Lower leg skin (tissue), 4 donors: ENCODE results near the gene DPH2. TPM values are rescaled to one million over a fixed set of nuclear protein-coding genes. Genes with fewer than 3 reads are reported as not detected.

Source experiments
- DNase-seq, 2 donors: peaks; one replicate each; pipeline ENCODE4 v3.0.0-alpha.2; 2019; ENCODE audit warnings: low spot score in 2 of 2
- H3K4me3 ChIP-seq: fragments of 200-600 bp; sonication (generic); 2 replicates; pipeline ENCODE4 v1.5.1; 2017; ENCODE audit warnings: mild to moderate bottlenecking, low read depth; ENCODE audit not compliant: poor library complexity, severe bottlenecking
- CTCF ChIP-seq, 3 donors: fragments of 450-650 bp; IDR thresholded peaks; one replicate each; pipeline ENCODE4 v1.5.1; 2016; ENCODE audit warnings: antibody characterized with exemption in 3 of 3, mild to moderate bottlenecking in 3 of 3, moderate library complexity in 2 of 3
- POLR2A ChIP-seq, 2 donors: fragments of 450-650 bp; IDR thresholded peaks; one replicate each; pipeline ENCODE4 v1.6.1; 2016 to 2017; ENCODE audit warnings: antibody characterized with exemption in 2 of 2, mild to moderate bottlenecking in 1 of 2, moderate library complexity in 1 of 2
- WGBS, 2 donors: methylation state at CpG; one replicate each; pipeline ENCODE4 v1.1.5; 2018; 5-methylcytosine and 5-hydroxymethylcytosine counted together
- intact Hi-C: fragments of 100-400 bp; cut with DNase I; formaldehyde crosslinking; loops from one replicate; pipeline ENCODE4 v1.15.0; 2023; ENCODE audit warnings: low total_unique reads
- total RNA-seq, 4 donors: library from RNA; depleted of rRNA; stranded (reverse); fragments of >200 nt; gene quantifications; one replicate each; pipeline ENCODE4 v1.1.0, GENCODE V29; 2016

Gene DPH2
- total RNA-seq, 4 donors from 2014 or later, result 12.8 to 26.6 (median 17.7) TPM

- 53 to 71% methylated on average over 3 of the region's 3 CpGs for WGBS, 2 donors
- TF ChIP-seq POLR2A (IDR thresholded peaks at IDR 0.05), result no peak
- intact Hi-C loops, result no loop called here
- no peak for DNase-seq
- no peak overlapping the region for H3K4me3 ChIP-seq
Observed at GRCh38 chr1:44015206-44015605, 45.4 kb downstream of the DPH2 start.

GRCh38 chr1:44016041-44016889 is 46.5 kb downstream of the DPH2 start:
- TF ChIP-seq CTCF (IDR thresholded peaks at IDR 0.05) (no peak), POLR2A (IDR thresholded peaks at IDR 0.05) (no peak)
- 88 to 91% methylated on average over 17 to 20 of the region's 20 CpGs for WGBS, 2 donors
- DNase-seq, result no peak
- intact Hi-C loops, result no loop called here
- no peak overlapping the region for H3K4me3 ChIP-seq

DNA sequence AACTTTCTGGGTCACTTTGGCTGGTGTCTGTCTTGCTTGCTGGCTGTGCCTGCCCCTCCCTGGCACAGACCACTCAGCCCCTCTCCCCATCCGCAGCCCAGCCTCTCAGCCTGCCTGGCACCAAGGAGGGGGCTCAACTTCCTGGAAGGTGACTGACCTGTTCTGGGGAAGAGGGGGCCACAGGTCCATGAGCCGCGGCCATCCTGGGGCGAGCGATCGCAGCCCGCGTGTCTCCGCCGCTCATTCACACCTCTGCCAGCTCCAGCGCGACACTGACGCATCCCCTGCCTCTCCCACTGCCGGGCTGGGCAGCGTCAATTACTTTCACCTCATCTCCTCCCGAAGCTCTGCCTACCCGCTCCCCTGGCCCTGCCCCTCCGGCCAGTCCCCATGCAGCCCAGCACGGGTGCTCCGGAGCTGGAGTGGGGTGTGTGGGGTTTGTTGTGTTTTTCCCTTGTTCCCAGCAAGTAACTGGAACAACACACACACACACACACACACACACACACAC is 47.1 kb downstream of the DPH2 start:
- TF ChIP-seq POLR2A (IDR thresholded peaks at IDR 0.05) (no peak), CTCF (IDR thresholded peaks at IDR 0.05) (no peak)
- 89% methylated on average over 20 of the region's 20 CpGs for WGBS, 2 donors
- DNase-seq, result no peak

GRCh38 chr1:44019466-44019948 is 49.7 kb downstream of the DPH2 start:
- WGBS, 2 donors, result 71 to 93% methylated on average over 8 to 9 of the region's 13 CpGs
- TF ChIP-seq CTCF (IDR thresholded peaks at IDR 0.05), result no peak
- no peak for TF ChIP-seq POLR2A (IDR thresholded peaks at IDR 0.05)
- intact Hi-C loops, result no loop called here
- DNase-seq, result no peak
- H3K4me3 ChIP-seq, result no peak overlapping the region

More for the DNA sequence above, 47.1 kb downstream of the DPH2 start:
- H3K4me3 ChIP-seq, result no peak overlapping the region
- intact Hi-C loops, result no loop called here

DNA sequence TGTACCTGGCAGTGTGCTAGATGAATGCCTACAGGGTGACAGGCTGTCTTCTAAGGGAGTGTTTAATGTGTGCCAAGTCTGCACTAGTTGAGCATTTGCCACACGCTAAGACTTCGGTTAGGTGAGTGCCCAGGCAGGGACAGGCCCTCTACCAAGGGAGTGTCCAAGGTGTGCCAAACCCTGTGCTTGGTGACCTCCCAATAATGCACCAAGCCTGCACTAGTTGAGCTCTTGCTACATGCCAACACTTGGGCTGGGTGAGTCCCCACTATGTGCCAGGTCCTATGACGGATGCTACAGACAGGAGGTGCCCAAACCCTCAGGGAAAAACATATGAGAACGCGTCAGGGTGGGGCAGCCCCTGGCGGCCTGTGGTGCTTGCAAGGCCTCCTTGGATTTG is 50.7 kb downstream of the DPH2 start:
- TF ChIP-seq POLR2A (IDR thresholded peaks at IDR 0.05), result no peak
- TF ChIP-seq CTCF (IDR thresholded peaks at IDR 0.05), result no peak
- intact Hi-C loops, result no loop called here
- WGBS, 2 donors, result 58 to 64% methylated on average over 4 to 6 of the region's 6 CpGs
- no peak overlapping the region for H3K4me3 ChIP-seq
- DNase-seq, result peak in 1 of 2 donors; percentile 58

DNA sequence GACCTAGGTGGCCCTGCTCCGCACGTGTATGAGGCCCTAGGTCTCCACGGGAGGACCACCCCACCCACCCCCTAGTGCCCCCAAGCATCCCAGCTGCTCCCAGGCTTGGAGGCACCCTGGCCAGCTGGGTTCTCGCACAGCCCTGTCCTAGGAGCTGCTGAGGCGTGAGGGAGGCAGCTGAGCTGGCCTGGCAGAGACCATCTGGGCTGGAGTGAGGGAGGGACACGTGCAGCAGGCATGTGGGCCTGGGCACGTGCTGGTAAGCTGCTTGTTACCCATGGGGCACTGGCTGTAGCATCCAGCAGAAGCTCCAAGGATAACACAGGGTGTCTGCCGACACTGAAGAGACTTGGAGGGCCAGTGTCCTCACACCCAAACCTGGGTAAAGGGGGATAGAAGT is 51.3 kb downstream of the DPH2 start:
- 69 to 71% methylated on average over 8 of the region's 8 CpGs for WGBS, 2 donors
- no peak overlapping the region for H3K4me3 ChIP-seq
- TF ChIP-seq CTCF (IDR thresholded peaks at IDR 0.05) (no peak), POLR2A (IDR thresholded peaks at IDR 0.05) (no peak)
- intact Hi-C loops, result no loop called here
- DNase-seq, result no peak
